SKM-1 (cell line): ENCODE data around the gene ASTL.
"Not testable (repeated sequence)": the region's sequence is repeated elsewhere in the genome, so short reads cannot be mapped to it uniquely, and the experiment has no call there.

ENCODE experiments used
- DNase-seq: peaks from one replicate; lab custom pipeline; 2025; ENCODE audit not compliant: unreplicated experiment; lab: John Stamatoyannopoulos, UW

Gene ASTL

DNA sequence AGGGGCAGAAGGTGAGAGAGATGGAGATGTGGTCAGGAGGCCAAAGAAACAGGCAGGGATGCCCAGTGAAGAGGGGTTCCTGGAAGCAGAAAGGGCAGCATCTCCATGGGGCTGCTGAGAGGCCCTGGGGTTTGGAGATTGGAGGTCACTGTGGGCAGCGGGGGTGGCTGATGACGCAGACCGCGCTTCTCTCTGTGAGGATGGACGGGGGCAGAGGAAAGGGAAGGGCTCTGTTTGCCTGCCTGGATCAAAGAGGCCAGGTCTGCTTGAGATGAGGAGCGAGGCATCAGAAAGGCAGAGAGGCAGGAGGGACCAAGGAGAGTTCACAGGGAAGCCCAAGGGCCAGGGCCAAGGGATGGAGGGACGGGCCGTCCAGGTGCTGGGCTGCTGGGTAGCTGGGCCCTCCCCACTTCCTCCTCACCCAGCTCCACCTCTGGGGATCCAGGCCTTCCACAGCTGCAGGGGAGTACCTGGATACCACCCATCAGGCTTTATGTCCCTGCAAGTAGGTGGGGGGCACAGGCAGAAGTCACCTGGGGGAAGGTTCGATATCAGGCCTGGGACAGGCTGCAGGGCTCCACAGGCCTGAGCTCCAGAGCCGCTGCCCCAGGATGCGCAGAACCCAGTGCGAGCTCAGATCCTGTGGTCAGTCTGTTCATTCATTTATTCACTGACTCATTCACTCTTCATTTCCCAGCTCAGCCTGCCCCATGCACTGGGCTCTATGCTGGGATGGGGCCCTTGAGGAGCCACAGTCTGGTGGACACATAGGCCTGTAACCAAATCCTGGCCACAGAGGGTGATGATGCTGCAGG lies 52.6 kb downstream of the ASTL start:
- DNase-seq: no peak

DNA sequence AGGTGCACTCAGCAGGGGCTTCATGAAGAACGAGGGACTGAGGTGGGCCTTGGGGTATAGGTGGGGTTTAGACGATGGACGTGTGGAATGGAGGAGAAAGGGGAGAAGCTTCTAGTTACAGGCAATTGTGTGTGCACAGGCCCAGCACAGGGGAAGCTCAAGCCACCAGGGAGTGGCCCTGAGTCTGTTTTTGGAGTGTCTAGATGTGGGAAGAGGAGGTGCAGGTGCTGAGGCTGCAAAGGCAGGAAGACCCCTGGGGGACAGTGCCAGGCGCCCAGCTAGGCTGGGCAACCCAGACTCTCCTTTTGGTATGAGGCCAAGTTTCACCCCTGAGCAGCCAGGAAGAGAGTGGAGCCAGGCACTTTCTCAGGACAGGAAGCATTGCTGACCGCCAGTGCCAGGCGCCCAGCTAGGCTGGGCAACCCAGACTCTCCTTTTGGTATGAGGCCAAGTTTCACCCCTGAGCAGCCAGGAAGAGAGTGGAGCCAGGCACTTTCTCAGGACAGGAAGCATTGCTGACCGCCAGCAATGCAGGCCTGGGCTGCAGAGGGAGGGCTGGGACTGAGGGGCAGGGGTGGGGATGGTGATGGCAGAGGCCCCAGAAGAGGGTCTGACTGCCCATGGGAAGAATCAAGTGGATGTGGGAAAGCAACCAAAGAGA lies 53.3 kb downstream of the ASTL start:
- not testable (repeated sequence) for DNase-seq

DNA sequence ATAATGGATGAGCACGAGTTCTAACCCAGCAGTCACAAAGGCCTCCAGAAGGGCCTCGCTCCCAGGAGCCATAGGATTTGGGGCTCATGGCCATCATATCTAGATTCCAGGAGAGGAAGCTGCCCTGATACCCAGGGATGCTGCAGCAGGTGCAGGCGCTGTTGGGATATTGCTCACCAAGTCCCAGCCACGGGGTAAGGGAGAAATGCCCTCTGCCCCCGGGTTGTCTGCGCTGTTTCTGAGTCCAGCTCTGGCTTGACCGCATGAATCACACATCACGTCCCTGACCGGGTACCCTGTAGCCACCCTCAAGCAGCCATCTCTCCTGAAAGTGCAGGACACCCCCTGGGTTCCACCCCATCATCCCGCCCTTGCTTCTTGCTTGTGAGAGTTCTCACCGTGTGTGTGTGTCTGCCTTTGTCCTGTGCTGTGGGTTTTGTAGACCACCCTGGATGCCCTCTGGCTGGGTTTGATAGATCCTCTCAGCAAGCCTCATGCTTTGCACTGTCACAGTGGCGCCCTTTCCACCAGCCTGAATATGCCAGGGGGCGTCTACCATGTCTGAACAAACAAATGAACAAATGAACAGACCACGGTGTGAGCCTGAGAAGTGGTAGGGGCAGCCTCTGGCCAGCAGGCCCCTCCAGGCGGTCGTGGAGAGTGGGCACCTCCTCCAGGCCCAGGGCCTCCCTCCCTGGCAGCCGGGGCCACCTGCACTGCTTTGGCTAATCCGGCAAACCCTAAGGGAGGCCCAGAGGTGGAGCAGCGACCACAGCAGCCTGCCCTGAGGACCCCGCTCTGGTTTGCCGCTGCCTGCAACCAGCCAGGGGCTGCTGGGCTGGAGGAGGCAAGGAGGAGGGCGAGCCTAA lies 54.1 kb downstream of the ASTL start:
- DNase-seq: no peak

DNA sequence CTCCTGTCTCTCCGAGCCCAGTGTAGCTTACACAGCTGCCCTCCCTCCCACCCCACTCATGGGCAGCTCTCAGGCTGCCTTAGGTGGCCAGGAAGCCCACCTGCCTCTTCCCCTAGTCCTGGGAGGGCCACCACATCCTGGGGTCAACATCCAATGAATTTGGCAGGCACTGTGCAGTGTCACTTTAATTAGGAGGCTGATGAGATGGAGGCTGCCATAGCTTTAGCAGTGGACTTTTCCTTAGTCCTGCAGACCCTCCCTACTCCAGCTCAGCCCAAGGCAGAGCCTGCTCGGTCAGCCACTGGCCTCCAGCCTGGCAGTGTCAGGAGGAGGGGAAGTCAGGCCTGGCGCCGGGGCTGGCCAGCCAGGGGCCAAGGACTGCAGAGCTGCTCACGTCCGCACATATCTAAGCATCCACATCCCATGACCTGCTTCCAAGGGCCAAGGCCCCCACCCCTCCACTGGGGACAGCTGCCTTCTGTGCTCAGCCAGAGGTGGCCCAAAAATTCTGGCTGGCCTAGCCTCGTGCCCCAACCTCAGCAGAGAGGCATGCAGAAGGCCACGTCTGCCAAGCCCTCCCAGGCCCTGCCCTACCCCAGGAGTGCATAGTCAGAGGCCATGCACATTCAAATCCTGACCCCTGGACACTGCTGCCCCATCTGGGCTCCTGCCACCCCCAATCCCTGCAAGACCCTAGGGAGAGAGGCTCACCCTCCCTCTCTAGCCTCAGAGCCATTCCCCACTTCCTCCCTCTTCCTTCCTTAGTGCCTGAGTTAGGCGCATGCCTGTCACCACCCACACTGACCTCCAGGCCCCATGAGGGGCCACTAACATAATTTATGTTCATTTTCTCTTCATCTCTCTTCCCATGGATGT lies 55.0 kb downstream of the ASTL start:
- DNase-seq: no peak

DNA sequence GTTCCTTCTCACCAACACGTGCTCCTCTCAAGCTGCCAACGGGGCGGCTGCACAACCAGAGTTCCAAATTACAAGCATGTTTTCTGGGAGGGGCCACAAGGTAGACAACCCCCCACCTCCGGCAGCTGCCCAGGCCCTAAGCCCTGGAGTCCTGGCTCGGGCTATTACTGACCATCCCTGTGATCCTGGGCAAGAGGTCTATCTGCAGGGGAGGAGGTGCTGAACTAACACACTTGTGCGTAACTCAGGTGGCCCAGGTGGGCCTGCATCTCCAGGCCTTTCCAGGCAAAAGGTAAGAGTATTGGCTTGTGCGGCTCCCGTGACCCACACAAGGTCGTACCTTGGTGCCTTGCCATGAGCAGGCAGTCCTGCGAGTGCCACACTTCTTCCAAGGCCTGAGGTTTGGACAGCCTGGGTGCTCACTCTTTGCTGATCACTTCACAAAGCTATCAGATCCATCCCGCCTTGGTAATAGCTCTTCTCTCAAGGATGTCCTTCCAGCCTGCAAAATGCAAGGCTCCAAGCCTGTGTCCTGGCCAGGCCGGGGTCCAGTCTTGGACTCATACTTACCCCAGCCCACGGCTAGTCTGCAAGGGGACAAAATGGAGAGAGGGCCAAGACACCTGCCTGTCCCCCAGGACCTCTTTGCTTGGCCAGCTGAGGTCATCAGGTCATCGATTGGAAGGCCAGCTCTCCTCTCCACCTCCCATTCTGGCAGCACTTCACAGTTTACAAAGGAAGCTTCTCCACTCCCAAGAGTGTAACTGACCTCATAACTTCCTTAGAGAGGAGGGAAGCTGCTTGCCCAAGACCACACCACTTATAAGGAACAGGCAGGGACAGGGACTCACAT lies 55.9 kb downstream of the ASTL start:
- DNase-seq: peak; percentile 76

DNA sequence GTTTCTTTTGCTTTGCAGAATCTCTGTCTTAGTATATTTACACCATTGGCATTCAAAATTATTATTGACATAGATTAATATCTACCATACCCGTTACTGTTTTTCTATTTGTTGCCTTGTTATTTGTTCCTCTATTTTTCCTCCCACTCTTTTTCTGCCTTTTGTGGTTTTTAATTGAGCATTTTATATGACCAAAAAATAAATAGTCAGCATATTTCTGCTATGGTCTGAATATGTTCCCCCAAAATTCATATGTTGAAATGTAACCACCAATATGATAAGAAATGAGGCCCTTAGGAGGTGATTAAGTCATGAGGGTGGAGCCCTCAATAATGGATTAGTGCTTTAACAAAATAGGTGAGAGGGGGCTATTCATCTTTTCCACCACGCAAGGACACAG lies 57.3 kb downstream of the ASTL start:
- no peak for DNase-seq

DNA sequence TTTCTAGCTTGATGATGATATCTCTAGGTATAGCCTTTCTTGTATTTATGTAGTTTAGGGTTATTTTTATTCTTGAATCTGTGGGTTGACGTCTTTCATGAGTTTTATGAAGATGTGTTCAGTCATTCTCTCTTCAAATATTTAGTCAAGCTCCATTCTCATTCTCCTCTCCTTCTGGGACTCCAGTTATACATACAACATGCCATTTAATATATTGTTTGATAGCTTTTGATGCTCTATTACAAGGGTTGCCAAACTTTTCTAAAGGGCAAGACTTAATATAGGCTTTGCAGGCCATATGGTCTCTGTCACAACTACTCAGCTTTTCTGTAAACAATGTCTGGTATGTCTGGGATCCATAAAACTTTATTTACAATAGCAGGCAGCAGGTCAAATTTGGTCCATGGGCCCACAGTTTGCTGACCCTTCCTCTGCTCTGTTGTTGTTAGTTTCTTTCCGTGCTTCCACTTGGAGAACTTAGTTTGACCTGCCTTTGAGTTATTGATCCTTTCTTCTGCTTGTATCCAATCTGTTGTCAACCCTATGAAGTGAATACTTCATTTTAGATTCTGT lies 63.0 kb downstream of the ASTL start:
- no peak for DNase-seq

DNA sequence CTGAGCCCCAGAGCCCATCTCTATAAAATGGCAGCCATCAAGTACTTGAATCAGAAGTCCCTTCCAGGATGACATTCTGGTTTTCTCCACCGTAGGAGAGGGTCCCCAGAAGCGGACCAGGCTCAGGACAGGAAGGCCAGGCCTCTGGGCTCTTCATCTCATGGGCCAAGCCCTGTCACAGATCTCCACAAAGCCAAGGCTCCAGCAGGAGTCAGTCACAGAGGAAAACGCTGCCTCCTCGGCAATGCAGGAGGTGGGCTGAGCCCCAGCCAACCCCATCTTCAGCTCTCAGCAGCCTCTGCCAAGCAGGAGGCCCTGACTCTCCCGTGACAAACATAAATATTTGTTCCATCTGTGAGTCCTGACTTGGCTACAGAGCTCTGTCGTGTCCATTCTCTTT lies 64.1 kb downstream of the ASTL start:
- no peak for DNase-seq

DNA sequence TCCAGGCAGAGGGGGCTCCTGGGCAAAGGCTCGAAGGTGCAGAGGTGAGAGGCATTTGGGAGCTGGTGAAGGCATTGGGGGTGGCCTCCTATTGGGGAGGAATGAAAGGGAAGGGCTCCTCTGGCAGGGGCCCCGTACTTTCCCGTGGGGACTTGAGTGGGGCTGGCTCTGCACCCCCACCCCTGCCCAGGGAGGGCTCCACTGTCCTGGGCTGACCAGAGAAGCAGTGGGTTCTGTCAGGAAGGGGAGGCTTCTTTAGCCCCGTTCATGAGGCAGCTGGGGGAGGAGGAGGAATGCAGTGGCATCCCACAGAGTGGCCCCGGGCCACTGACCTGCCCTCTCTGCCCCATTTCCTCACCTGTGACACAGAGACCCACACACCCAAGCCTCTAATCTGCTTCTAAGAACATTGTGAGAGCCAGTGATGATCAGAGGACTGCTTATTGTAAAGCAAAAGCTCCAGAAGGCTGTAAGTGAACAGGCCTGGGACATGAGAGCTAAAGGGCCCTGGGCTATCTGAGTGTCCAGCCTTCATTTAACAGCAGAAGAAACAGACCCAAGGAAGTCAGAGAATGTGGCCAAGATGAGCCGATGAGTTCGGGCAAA lies 65.0 kb downstream of the ASTL start:
- no peak for DNase-seq
